GM12891 (cell line): ENCODE data around the gene PSMD7.

ENCODE experiments used
- POLR2A ChIP-seq: IDR thresholded peaks from 2 replicates; pipeline ENCODE4 v1.6.1; 2011; ENCODE audit warnings: low read depth, low read length, control low read depth
- TAF1 ChIP-seq: IDR thresholded peaks from 2 replicates; pipeline ENCODE4 v1.6.1; 2011; ENCODE audit warnings: low read depth, low read length, control low read depth

DNA sequence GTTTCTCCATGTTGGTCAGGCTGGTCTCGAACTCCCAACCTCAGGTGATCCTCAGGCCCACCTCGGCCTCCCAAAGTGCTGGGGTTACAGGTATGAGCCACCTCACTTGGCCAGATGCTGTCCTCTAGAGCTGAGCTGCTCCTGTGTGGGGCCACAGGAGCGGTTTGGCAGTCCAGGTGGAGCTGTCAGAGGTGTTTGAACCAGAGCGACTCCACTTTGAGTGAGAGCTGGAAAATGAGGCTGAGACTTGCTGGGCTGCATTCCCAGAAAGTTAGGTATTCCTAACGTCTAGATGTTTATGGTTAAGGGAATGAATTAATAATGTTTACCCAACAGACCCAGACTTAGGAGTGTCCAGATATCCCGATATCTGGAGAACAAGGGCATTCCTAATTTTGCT, 16.8 kb upstream of the PSMD7 start:
- TF ChIP-seq POLR2A = no peak
- no peak for TF ChIP-seq TAF1
